Stomach (tissue), 4 donors: ENCODE measurements around the gene SLC4A2.
A peak's percentile ranks its signal among the peaks of the same experiment; 100 is the strongest.

Experiments
- EP300 ChIP-seq: sonication (generic); formaldehyde crosslinking; IDR thresholded peaks from one replicate; pipeline ENCODE4 v1.6.1; 2017; ENCODE audit warnings: antibody characterized with exemption
- POLR2A ChIP-seq, 4 donors: fragments of 450-650 bp; IDR thresholded peaks; one replicate each; pipeline ENCODE4 v1.6.1; 2016; ENCODE audit warnings: antibody characterized with exemption in 4 of 4, control low read depth in 2 of 4, mild to moderate bottlenecking in 1 of 4, moderate library complexity in 1 of 4
- TF ChIP-seq, protein P1 (sequence below), 7 experiments: fragments of 450-650 bp in 4 of 7; fragments of 200-600 bp in 3 of 7; sonication (generic) in 3 of 7; IDR thresholded peaks; one replicate each; pipeline ENCODE4 v1.5.1; 2016 to 2019; ENCODE audit warnings: antibody characterized with exemption in 7 of 7, control low read depth in 2 of 7, mild to moderate bottlenecking in 1 of 7

DNA sequence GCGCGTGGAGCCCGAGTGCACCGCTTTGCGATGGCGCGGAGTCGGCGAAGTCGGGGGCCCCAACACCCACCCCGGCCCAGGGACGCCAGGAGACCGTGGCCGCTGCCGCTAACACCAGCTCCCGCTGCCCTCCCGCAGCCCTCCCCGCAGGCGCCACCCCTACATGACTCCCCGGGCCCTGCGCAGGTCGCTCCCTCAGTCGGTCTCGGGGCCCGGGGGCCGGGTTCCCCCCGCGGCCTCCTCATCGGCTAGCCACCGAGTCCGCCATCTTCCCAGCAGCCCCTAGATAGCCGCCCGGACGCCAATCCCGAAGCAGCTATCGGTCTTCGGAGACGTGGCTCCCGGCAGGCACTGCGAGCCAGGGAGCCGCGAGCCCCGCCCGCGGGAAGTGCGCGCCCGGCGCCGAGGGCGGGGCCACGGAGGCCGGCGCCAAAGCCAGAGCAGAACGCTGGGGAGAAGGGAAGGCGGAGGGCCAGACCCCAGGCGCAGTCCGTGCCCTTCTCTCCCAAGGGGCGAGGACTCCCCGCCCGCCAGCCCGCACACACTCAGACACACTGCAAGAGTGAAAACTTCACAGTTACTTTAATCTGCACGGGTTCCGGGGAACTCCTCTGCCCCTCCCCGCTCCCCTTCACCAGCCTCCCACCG lies 21.3 kb downstream of the SLC4A2 start, which contains the start of gene FASTK:
- TF ChIP-seq, protein P1, sequence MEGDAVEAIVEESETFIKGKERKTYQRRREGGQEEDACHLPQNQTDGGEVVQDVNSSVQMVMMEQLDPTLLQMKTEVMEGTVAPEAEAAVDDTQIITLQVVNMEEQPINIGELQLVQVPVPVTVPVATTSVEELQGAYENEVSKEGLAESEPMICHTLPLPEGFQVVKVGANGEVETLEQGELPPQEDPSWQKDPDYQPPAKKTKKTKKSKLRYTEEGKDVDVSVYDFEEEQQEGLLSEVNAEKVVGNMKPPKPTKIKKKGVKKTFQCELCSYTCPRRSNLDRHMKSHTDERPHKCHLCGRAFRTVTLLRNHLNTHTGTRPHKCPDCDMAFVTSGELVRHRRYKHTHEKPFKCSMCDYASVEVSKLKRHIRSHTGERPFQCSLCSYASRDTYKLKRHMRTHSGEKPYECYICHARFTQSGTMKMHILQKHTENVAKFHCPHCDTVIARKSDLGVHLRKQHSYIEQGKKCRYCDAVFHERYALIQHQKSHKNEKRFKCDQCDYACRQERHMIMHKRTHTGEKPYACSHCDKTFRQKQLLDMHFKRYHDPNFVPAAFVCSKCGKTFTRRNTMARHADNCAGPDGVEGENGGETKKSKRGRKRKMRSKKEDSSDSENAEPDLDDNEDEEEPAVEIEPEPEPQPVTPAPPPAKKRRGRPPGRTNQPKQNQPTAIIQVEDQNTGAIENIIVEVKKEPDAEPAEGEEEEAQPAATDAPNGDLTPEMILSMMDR (IDR thresholded peaks at IDR 0.05) = no peak
- TF ChIP-seq POLR2A (IDR thresholded peaks at IDR 0.05) (peak in 1 of 4 donors; percentile 41), EP300 (no peak)
